GM21447 (cell line): ENCODE measurements around the gene RAB8B.
"Not testable (repeated sequence)": the region's sequence is repeated elsewhere in the genome, so short reads cannot be mapped to it uniquely, and the experiment has no call there.

Experiments
- ATAC-seq: cut with Tn5 transposase; IDR thresholded peaks from one replicate; pipeline ENCODE4 v1.9.1; 2021; ENCODE audit not compliant: unreplicated experiment

RAB8B gene

DNA sequence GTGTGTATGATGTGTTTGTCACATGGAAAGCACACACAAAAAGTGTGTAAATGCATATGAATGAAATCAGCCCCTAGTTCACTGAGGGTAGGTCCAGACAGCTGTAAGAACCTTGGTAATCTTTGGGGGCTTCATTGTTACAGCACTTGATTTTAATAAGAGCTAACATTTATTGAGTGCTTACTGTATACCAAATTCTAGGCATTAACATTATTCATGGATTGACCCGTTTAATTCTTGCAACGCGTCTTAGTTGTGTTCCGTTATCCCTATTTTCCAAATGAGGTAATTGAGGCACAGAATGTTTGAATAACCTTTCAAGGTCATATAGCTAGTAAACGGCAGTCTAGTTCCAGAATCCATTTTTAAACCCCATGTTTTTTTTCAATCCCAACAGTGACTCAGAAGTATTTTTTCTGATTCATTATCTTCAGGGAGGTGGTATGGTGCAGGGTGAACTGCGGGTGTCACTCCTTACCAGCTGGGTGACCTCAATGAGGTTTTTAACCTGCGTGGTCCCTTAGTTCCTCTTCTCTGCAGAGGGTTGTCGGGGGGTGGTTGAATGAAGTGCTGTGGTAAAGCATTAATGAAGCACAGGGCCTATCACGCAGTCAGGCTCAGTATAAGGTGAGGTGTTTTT, 14.2 kb downstream of the RAB8B start:
- ATAC-seq, result no peak

DNA sequence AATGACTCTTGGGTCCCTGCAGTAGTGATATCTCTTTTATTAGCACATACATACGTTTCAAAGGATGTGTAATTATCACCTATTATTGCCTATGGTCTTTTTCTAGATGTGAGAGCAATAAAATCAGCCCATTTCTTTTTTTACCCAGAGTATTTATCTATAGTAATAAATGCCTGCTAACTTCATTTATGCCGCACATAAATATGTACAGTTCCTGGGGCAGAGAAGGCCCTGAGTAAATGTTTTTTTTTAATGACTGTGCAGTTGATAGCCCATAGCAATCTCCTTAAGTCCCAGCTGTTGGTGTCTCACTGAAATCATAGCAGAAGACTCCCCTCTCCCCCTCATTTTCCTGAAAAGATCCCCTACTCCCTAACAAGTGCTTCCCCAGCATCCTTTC, 16.7 kb downstream of the RAB8B start:
- no peak for ATAC-seq

DNA sequence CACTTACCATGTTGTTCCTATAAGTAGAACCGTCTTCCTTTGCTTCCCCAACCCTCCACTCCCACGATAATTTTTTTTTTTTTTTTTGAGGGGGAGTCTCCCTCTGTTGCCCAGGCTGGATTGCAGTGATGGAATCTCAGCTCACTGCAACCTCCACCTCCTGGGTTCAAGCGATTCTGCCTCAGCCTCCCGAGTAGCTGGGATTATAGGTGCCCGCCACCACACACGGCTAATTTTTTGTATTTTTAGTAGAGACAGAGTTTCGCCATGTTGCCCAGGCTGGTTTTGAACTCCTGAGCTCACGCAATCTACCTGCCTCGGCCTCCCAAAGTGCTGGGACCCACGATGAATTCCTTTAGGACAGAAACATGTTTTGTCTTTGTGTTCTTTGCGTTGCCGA, 19.4 kb downstream of the RAB8B start:
- not testable (repeated sequence) for ATAC-seq

DNA sequence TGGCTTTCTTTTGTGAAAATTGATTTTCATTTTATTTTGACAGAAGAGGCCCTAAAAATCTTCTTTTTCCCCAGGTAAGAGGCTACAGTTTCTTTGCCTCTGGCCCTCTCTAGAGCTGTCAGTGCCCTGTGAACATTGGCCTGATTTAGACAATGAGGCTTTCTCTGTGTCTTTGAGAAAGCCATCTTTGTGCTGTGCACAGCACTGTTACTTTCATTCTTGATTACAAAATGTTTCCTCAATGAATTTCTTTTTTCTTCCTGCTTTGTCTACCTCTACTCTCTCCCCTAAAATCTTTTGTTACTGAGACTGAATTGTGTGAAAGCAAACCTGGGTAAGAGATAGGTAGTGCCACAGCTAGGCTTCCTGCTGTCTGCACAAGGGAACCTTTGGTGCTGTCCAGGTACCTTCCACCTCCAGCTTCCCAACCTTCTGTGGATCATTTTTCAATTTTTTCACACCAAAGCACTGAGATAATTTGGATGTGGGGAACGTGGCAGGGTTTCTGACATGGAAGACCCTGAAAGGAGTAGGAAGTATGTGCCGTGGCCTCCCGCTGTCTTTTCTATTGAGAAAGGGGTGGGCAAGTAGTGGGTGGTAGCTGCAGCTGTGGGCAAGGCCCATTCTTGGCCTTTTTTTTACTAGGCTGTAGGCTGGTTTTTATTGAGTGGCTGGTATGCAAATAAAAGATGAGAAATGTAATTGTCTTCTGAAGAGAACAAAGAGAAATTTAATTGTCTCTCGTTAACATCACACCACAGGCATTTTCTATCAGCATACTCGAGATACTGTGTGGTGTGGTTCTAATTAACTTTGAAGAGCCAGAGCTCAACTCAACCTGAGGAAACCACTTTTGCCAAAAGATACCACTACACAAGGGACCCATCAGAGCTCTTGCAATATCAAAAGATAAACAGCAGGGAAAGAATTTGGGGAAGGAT, 21.0 kb downstream of the RAB8B start:
- no peak for ATAC-seq

DNA sequence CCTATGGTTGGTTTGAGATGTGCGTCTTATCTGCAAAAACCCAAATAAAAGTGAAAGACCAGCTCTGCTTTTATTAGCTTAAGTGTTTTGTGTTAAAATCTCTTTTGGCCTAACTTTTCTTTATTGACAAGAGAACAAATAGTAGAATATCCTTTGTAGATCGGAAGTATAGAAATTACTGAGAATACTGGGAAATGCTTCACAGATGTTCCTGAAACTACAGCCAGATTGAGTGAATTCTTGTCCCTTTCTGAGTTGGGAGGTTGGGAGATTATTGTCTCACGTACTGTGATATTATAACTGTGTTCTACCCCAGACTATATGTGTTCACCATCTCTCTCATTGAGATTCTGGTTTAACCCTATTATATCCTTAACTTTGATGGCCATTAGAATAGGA, 21.7 kb downstream of the RAB8B start:
- ATAC-seq, result no peak

DNA sequence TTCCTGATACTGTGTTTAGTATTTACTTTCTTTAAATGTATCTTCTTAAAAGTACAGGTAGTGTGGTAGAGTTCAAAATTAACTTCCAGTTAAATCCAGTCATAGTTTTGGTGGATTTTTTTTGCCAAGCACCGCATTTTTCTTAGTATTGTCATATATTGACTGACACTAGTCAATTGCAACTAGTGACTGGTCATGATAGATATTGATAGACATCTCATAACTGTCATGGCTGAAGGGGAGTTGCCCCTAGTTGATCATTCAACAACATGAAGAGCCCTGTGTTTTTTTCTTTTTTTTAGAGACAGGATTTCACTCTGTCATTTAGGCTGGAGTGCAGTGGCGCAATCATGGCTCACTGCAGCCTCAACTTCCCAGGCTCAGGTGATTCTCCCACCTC, 22.1 kb downstream of the RAB8B start:
- ATAC-seq, result no peak

DNA sequence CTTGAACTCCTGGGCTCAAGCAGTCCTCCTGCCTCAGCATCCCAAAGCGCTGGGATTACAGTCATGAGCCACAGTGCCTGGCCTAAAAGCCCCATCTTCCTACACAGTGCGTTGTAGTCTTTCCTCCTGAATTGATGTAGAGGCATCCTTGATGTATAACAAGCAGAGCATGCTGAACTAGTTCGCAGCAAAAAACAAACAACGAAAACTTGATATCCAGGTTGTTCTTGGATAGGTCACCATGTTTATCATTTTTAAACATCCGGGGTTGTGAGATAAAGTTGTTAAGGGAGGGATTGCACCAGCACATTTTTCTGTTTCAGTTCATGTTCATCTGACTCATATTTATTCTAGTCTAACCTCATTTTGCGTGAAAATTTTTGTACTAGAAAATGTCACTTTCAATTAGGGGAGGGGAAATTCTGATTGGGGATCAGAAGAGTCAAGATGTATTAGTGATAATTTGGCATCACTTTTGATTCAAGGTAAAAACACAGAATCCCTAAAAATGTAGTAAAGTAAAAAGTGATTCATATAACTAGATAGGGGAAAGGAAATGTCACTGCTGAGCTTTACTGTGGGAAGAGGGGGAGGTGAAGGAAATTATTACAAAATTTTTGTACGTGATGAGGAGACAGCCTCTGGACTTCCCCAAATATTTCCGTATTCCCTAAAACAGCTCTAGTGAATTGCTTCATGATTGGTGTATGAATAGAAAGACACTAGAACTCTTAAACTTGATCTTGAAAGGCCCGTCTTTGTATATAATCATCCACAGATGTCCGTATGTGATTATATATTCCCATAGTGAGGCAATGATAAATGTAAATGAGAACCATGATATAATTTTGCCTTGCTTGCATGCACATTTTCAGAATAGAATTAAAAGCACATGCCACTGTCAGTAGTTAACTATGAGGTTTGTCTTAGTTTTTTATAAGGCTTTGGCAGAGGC, 22.9 kb downstream of the RAB8B start:
- ATAC-seq, result peak; percentile 52

DNA sequence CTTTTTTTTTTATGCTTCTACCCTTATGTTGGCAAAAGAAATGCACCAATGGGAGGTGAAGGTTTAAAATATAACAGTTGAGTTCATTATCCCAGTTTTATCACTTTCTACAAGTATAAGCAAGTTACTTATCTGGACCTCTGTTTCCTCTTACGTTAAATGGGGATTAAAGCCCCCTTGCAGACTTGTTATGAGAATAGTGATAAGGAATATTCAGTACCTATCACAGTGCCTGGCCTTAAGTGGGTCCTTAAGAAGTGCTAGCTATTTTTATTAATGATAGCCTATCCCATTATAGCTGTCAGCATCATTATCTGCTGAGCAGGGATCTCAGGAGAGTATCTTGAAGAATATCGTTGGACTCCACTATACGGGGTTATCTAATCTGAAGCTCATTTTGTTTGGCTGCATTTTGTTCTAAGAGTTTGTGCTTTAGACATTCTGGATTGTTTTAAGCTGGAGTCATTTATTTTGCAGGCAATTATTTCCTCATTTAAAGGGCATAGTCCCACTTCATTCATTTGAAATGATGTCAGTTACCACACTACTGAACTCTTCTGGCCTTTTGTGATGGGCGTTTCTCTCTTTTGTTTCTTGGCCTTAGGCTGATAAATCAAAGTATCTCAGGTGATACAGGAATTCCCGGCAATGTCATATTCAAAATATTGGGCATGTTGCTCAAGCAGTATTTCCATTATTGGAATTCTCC, 28.8 kb downstream of the RAB8B start:
- no peak for ATAC-seq

DNA sequence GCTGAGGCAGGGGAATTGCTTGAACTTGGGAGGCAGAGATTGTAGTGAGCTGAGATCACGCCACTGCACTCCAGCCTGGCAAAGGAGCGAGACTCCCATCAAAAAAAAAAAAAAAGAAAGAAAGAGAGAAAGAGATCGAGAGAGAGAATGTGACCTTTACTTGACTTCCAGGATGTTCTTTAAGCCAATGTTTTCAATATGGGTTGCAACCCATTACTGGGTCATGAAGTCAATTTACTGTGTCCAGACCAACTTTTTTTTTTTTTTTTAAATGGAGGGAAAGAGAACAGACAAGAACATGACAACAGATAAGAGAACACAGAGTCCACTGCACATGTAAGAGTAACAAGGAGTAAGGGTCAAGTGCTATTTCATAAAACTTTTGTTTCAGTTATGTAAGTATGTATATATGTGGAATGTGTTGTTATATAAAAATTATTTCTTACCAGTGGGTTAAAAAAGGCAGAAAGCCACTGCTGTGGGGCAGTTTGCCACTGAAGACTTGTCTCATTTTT, 29.8 kb downstream of the RAB8B start:
- ATAC-seq, result no peak

DNA sequence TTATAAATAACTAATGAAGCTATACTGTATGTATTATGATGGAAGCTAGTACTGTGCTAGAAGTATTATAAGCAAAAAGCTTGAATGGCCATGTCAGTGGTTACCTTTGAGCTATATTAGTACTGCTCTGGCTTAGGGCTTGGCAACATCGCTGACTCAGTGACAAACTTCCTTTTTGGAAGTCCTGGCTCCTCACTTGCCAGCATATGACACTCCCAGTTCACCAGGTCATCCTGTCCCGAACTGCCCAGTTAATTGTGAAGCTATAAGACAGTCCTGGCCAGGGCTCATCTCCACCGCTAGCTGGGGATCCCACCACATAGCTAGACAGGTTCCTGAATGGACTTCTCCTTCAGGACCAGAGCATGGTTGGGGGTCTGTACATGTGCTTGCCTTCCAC, 31.9 kb downstream of the RAB8B start:
- no peak for ATAC-seq

DNA sequence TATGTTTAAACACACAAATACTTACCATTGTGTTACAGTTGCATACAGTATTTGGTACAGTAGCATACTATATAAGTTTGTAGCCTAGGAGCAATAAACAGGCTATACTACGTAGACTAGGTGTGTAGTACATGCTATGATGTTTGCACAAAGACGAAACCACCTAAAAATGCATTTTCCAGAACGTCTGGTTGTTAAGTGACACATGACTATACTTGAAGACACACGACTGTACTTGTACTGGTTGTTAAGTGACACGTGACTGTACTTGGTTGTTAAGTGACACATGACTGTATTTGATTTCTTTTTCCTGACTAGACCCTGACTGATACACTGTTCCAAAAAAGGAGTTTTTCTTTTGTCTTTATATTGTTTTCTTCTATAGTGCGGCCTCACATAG, 34.1 kb downstream of the RAB8B start:
- ATAC-seq, result no peak

DNA sequence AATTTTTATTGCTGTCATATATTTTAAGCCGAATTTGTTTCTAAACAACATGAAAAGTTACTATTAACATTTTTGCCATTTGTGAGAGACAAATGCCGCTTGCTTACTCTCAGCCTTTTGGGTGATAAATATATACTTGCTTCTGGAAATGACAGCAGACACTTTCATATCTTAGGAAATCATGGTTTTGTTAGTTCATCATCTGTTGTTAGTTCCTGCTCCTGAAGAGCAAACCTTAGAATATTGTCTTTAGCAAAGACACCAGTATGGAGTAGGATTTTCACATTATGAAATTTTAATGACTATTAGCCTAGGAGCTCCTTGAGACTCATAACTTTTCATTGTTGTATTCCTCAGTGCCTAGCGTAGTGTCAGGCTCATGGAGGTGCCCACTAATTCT, 36.0 kb downstream of the RAB8B start:
- no peak for ATAC-seq

DNA sequence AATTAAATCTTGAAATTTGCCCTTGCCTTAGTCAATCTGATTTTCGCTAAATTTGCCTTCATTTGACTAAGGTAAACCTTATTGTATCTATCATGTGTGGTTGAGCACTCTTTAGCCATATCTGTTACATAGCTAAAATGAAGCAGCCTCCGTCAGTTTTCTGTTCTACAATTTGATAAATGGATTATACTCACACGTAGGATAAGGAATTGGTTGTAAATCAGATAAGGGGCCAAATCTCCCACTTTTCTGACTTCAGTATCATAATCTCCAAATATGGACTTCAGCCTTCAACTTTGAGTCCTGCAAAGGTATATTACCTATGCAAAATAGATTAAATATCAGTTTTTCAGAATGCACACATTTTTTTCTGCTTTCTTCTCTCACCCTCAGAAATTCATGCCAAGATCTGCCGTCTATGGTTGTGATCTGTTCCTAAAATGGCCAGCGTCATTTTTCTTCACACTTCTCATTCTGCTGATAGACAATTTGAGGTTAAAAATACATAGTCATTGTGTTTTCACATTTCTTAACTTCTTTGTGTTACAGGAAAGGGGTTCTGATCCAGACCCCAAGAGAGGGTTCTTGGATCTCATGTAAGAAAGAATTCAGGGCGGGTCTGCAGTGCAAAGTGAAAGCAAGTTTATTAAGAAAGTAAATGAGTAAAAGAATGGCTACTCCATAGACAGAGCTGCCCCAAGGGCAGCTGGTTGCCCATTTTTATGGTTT, 36.9 kb downstream of the RAB8B start:
- ATAC-seq, result no peak

DNA sequence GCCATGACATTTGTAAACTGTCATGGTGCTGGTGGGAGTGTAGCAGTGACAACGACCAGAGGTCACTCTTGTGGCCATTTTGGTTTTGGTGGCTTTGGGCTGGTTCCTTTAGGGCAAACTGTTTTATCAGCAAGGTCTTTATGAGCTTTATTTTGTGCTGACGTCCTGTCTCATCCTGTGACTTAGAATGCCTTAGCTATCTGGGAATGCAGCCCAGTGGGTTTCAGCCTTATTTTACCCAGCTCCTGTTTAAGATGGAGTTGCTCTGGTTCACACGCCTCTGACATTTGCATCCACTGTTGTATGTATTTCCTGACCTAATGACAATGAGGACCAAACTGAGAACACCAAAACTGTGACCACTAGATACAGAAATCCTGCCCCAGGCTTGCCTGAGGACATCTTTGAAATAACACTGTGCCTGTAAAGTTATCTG, 37.6 kb downstream of the RAB8B start:
- no peak for ATAC-seq

DNA sequence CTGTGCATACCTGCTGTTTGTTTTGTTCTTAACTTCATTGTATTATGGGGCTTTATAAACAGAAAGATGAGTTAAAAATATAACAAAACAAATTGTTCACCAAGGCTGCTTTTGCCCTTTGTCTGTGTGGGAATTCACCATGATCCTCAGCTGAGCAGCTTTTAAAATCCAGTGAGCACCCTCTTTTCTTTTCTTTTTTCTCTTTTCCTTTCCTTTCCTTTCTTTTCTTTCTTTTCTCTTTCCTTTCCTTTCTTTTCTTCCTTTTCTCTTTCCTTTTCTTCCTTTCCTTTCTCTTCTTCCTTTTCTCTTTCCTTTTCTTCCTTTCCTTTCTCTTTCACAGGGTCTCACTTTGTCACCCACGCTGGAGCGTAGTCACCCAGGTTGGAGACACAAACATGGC, 38.3 kb downstream of the RAB8B start:
- ATAC-seq, result no peak

DNA sequence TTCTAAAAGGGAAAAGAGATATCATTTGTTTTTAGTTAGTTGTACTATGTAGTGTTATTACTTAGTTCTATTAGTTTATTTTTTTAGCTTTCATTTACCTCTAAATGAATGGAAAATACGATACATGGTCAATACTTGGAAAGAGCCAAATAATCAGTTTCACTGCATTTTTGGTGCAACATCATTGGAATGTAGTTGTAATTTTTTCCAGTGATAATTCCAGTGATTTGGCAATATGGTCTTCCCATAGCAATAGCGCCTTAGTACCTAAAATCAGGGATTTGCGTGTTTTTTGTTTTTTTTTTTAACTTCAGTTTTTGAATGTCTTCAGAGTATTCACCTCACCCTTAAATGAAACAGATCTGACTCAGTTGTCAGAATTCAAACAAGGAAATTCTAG, 41.8 kb downstream of the RAB8B start:
- ATAC-seq, result no peak

DNA sequence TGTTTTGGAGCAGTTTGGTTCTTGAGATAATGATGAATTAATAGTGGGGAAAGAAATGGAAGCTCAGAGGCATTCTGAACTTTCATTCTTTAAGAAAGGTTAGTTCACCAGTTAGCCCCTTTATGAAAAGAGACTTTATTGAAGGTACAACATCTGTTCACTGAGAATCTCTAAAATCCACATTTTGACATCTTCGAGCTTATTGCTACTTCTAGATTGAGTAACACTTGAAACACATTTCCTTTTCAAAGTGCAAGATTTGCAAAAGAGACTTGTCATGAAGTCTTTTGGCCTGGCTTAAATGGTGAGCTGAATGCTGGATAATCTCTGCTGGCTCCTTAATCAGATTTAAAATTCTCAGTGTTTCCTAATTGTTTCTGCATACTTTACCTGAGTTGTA, 42.3 kb downstream of the RAB8B start:
- ATAC-seq, result no peak

DNA sequence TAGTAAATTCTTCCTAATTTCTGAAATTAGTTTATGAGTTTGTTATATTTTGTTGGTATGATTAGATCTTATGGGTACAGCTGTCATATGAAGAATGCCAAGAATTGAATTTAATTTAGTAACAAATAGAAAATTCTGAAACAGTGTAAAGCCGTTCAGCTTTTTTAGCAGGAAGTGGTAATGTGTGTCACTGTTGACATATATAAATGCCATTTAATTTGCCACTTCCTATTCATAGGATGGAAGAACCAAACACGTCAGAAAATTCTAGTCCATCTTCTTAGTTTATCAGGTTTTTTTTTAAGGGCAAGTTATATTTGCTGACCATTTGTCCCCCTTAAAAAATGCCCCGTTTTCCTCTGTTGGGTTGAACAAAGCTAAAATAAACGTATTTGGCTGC, 43.0 kb downstream of the RAB8B start:
- ATAC-seq, result no peak

DNA sequence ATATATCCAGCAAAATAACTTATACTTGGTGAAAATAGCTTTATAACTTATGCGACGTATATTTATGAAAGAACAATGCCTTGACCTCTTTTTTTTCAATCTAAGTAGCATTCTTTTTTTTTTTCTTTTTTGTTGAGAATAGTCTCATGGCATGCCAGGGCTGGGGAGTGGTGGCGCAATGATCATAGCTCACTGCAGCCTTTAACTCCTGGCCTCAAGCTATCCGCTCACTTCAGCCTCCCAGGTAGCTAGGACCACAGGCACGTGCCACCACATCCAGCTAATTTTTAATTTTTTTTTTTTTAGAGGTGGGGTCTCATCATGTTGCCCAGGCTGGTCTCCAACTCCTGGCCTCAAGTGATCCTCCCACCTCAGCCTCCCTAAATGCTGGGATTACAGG, 43.5 kb downstream of the RAB8B start:
- no peak for ATAC-seq
